Right lobe of liver (tissue), 6 donors: Measurements from ENCODE around the gene WTAP. TPM values are rescaled to one million over a fixed set of nuclear protein-coding genes. Genes with fewer than 3 reads are reported as not detected.

ENCODE experiments used
- ATAC-seq, 4 donors: fragments of 200-7000 bp; cut with Tn5 transposase; one replicate each; pipeline ENCODE4 v1.9.1; 2020; ENCODE audit warnings: mild to moderate bottlenecking in 4 of 4, moderate library complexity in 4 of 4
- DNase-seq, 3 donors: peaks; one replicate each; pipeline ENCODE4 v3.0.0-alpha.2; 2020
- H3K27ac ChIP-seq, 3 donors: fragments of 200-600 bp; one replicate each; pipeline ENCODE4 v1.8.0; 2022
- H3K27me3 ChIP-seq, 2 donors: fragments of 200-600 bp; one replicate each; pipeline ENCODE4 v1.8.0; 2022
- H3K36me3 ChIP-seq, 4 donors: fragments of 200-600 bp; sonication (generic) in 1 of 4; one replicate each; pipeline versions ENCODE4 v1.5.1 to v1.8.0; 2017 to 2022; ENCODE audit warnings: control low read depth in 1 of 4
- H3K4me1 ChIP-seq, 4 donors: fragments of 200-600 bp; sonication (generic) in 1 of 4; one replicate each; pipeline versions ENCODE4 v1.5.1 to v1.8.0; 2017 to 2022; ENCODE audit warnings: control low read depth in 1 of 4
- H3K4me3 ChIP-seq, 3 donors: fragments of 200-600 bp; one replicate each; pipeline ENCODE4 v1.8.0; 2022
- H3K9me3 ChIP-seq, 4 donors: fragments of 200-600 bp; sonication (generic) in 1 of 4; one replicate each; pipeline versions ENCODE4 v1.5.1 to v1.8.0; 2017 to 2022; ENCODE audit warnings: control low read depth in 1 of 4
- POLR2A ChIP-seq: fragments of 450-650 bp; IDR thresholded peaks from one replicate; pipeline ENCODE4 v1.6.1; 2017; ENCODE audit warnings: antibody characterized with exemption, mild to moderate bottlenecking
- WGBS: methylation state at CpG from one replicate; pipeline ENCODE4 v1.1.6; 2018; ENCODE audit warnings: low coverage, low lambda C conversion rate; ENCODE audit not compliant: insufficient coverage; ENCODE audit errors: missing lambda C conversion rate; 5-methylcytosine and 5-hydroxymethylcytosine counted together
- intact Hi-C, 2 donors: fragments of 100-400 bp; cut with DNase I; formaldehyde crosslinking; loops; one replicate each; pipeline versions ENCODE4 v1.11.2 to v1.14.1; 2022
- total RNA-seq, 6 experiments: library from RNA; depleted of rRNA in 2 of 6; stranded (reverse); fragments of >200 nt in 2 of 6; fragmentation: NEBNext Ultra II Directional in 3 of 6; extraction: Animal tissue kit (Norgen Biotek cat#: 25700) in 3 of 6; gene quantifications; one replicate each; pipeline versions ENCODE4 v1.1.0 to v1.2.4, GENCODE V29; 2016 to 2023
- TF ChIP-seq, protein P1 (sequence below), 4 donors: fragments of 200-600 bp in 3 of 4; fragments of 450-650 bp in 1 of 4; IDR thresholded peaks; one replicate each; pipeline versions ENCODE4 v1.5.1 to v1.8.0; 2016 to 2022; ENCODE audit warnings: antibody characterized with exemption in 4 of 4, mild to moderate bottlenecking in 2 of 4
- donor health status: DM: no; HTN: yes; CAD: no.
- donor health status: DM: no; HTN: no; CAD: no.
- donor health status: DM: no; HTN: no; CAD: no.
- donor health status: DM: no; HTN: yes; CAD: no.
- donor health status: DM: no; HTN: yes; CAD: no.

WTAP gene
- total RNA-seq, 6 experiments from 2014 or later = 21.1 to 64.3 (median 37.6) TPM

- intact Hi-C loops = no loop called here
- Histone ChIP-seq H3K4me1 (peaks cover 0 to 40% (median 6%) of the 10 kb centered on the region in 4 donors), H3K4me3 (peak overlapping the region; percentile 83 to 92 (median 92)), H3K27ac (peak overlapping the region; percentile 98 to 99 (median 98)), H3K27me3 (no peaks in the 10 kb centered on the region), H3K36me3 (peaks cover 0 to 20% (median 9%) of the 10 kb centered on the region in 4 donors), H3K9me3 (no peaks in the 10 kb centered on the region)
- TF ChIP-seq POLR2A = no peak
- TF ChIP-seq, protein P1, sequence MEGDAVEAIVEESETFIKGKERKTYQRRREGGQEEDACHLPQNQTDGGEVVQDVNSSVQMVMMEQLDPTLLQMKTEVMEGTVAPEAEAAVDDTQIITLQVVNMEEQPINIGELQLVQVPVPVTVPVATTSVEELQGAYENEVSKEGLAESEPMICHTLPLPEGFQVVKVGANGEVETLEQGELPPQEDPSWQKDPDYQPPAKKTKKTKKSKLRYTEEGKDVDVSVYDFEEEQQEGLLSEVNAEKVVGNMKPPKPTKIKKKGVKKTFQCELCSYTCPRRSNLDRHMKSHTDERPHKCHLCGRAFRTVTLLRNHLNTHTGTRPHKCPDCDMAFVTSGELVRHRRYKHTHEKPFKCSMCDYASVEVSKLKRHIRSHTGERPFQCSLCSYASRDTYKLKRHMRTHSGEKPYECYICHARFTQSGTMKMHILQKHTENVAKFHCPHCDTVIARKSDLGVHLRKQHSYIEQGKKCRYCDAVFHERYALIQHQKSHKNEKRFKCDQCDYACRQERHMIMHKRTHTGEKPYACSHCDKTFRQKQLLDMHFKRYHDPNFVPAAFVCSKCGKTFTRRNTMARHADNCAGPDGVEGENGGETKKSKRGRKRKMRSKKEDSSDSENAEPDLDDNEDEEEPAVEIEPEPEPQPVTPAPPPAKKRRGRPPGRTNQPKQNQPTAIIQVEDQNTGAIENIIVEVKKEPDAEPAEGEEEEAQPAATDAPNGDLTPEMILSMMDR (IDR thresholded peaks at IDR 0.05) = peak in 1 of 4 donors; percentile 16
- WGBS = 2% methylated on average over 18 of the region's 66 CpGs
- ATAC-seq (peak in 3 of 4 donors; percentile 1 to 20 (median 10)), DNase-seq (peak; percentile 62 to 78 (median 68))
Measured at GRCh38 chr6:159692303-159693127, 34.8 kb upstream of the WTAP start.

GRCh38 chr6:159693128-159693893 lies 34.0 kb upstream of the WTAP start, which contains the start of gene SOD2:
Gene SOD2, minus strand, starts transcription at chr6:159693241. Its CDS starts 74 bp downstream, at chr6:159693167.
- ATAC-seq (peak; percentile 56 to 90 (median 80)), DNase-seq (peak; percentile 93 to 94 (median 93))
- intact Hi-C loops = no loop called here
- peak within 1 kb of the TSS; percentile 83 to 92 (median 92) for H3K4me3 ChIP-seq
- H3K36me3 ChIP-seq = peaks cover 0 to 13% (median 6%) of the 10 kb centered on the region in 4 donors
- no peaks in the 10 kb centered on the region for H3K27me3 ChIP-seq
- TF ChIP-seq, protein P1 (IDR thresholded peaks at IDR 0.05) = no peak
- TF ChIP-seq POLR2A = peak; percentile 86
- WGBS = no CpG with 5 or more reads among the region's 74 CpGs
- no peaks in the 10 kb centered on the region for H3K9me3 ChIP-seq
- peak within 1 kb of the TSS; percentile 98 to 99 (median 98) for H3K27ac ChIP-seq
- peaks cover 0 to 34% (median 6%) of the 10 kb centered on the region in 4 donors for H3K4me1 ChIP-seq

- no peak for TF ChIP-seq POLR2A
- TF ChIP-seq, protein P1 (IDR thresholded peaks at IDR 0.05) = no peak
- peak overlapping the region; percentile 83 to 92 (median 92) for H3K4me3 ChIP-seq
- no peaks in the 10 kb centered on the region for H3K27me3 ChIP-seq
- H3K9me3 ChIP-seq = no peaks in the 10 kb centered on the region
- peak; percentile 36 to 55 (median 48) for ATAC-seq
- peak in 2 of 3 donors; percentile 55 to 73 for DNase-seq
- WGBS = 3% methylated on average over 12 of the region's 14 CpGs
- peaks cover 0 to 7% (median 3%) of the 10 kb centered on the region in 4 donors for H3K36me3 ChIP-seq
- H3K4me1 ChIP-seq = peaks cover 0 to 28% (median 6%) of the 10 kb centered on the region in 4 donors
- intact Hi-C loops = no loop called here
- H3K27ac ChIP-seq = peak overlapping the region; percentile 98 to 99 (median 98)
Measured at GRCh38 chr6:159693894-159694545, 33.3 kb upstream of the WTAP start.

DNA sequence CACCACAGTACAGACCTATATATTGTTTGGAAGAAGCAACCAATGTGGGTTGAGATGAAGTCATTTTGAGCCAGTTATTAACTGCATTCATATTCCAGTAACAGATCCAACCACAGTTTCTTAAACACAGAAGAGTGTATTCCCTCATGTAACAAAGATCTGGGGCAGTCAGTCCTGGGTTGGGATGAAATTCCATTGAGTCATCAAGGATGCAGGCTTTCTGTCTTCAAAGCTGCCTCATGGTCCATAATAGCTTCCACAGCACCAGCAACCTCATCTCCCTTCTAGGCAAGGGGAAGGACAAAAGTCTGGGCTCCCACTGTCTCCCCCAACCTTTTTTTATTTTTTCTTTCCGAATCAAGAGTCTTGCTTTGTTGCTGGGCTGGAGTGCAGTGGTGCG lies 31.3 kb upstream of the WTAP start:
- intact Hi-C loops = no loop called here
- Histone ChIP-seq H3K36me3 (no peaks in the 10 kb centered on the region), H3K27me3 (no peaks in the 10 kb centered on the region), H3K9me3 (no peaks in the 10 kb centered on the region), H3K4me1 (peaks cover 0 to 19% (median 0%) of the 10 kb centered on the region in 4 donors), H3K27ac (peak overlapping the region in 1 of 3 donors; percentile 99), H3K4me3 (no peak overlapping the region)
- TF ChIP-seq POLR2A = no peak
- TF ChIP-seq, protein P1 (IDR thresholded peaks at IDR 0.05) = no peak
- WGBS = 100% methylated on average over 2 of the region's 2 CpGs
- DNase-seq (no peak), ATAC-seq (no peak)
